Adrenal gland (tissue), 12 donors: ENCODE measurements around the gene RBM19. TPM values are rescaled to one million over a fixed set of nuclear protein-coding genes. Genes with fewer than 3 reads are reported as not detected.

Source experiments
- DNase-seq, 7 donors: peaks; one replicate each; pipeline ENCODE4 v3.0.0-alpha.2; 2019 to 2020
- H3K27ac ChIP-seq, 5 donors: fragments of 200-600 bp; sonication (generic) in 4 of 5; 1 replicate in 3 of 5; 2 replicates in 2 of 5; pipeline versions ENCODE4 v1.5.1 to v1.8.0; 2016 to 2020; ENCODE audit warnings: mild to moderate bottlenecking in 1 of 5
- H3K27me3 ChIP-seq: fragments of 200-600 bp; 2 replicates; pipeline ENCODE4 v1.8.0; 2021
- H3K36me3 ChIP-seq, 2 donors: fragments of 200-600 bp; replicated peaks in 1 of 2; 1 replicate in 1 of 2; 2 replicates in 1 of 2; pipeline versions ENCODE4 v1.5.1 to v1.8.0; 2018 to 2022
- H3K4me1 ChIP-seq, 2 donors: fragments of 200-600 bp; replicated peaks in 1 of 2; 1 replicate in 1 of 2; 2 replicates in 1 of 2; pipeline versions ENCODE4 v1.5.1 to v1.8.0; 2018 to 2021
- H3K4me3 ChIP-seq, 4 donors: fragments of 200-600 bp; sonication (generic) in 3 of 4; one replicate each; pipeline ENCODE4 v1.5.1; 2016 to 2018
- H3K9me3 ChIP-seq, 3 donors: fragments of 200-600 bp; sonication (generic) in 1 of 3; replicated peaks in 1 of 3; 1 replicate in 2 of 3; 2 replicates in 1 of 3; pipeline versions ENCODE4 v1.5.1 to v1.8.0; 2016 to 2021
- POLR2A ChIP-seq, 2 donors: fragments of 450-650 bp; IDR thresholded peaks; one replicate each; pipeline ENCODE4 v1.6.1; 2017; ENCODE audit warnings: antibody characterized with exemption in 2 of 2, mild to moderate bottlenecking in 2 of 2, moderate library complexity in 1 of 2
- WGBS, 4 donors: extraction: QIAGEN DNeasy Blood & Tissue Kit in 2 of 4; methylation state at CpG; one replicate each; pipeline versions ENCODE4 v1.1.5 to v1.1.7; 2013 to 2017; 5-methylcytosine and 5-hydroxymethylcytosine counted together
- intact Hi-C, 2 donors: fragments of 100-400 bp; cut with DNase I; formaldehyde crosslinking; loops; one replicate each; pipeline versions ENCODE4 v1.14.1 to v1.15.0; 2022 to 2023
- polyA plus RNA-seq, 3 donors: library from polyadenylated mRNA; stranded (reverse); fragments of 200-250 nt in 2 of 3; fragments of 350-450 nt in 1 of 3; fragmentation: Illumina TruSeq in 1 of 3; extraction: RNeasy Lipid Tissue Mini Kit (QIAGEN cat#74804) in 1 of 3; gene quantifications; one replicate each; pipeline ENCODE4 v1.2.3, GENCODE V29; 2013 to 2014
- total RNA-seq, 9 donors: library from RNA; depleted of rRNA in 4 of 9; stranded (reverse); fragments of >200 nt in 4 of 9; fragments of 120-200 nt in 1 of 9; fragmentation: NEBNext Ultra II Directional in 1 of 9; extraction: Animal tissue kit (Norgen Biotek cat#: 25700) in 1 of 9; gene quantifications; one replicate each; pipeline versions ENCODE4 v1.1.0 to v1.2.4, GENCODE V29; 2013 to 2023
- TF ChIP-seq, protein P1 (sequence below), 6 experiments: fragments of 450-650 bp in 4 of 6; fragments of 200-600 bp in 2 of 6; sonication (generic) in 1 of 6; IDR thresholded peaks; 1 replicate in 5 of 6; 2 replicates in 1 of 6; pipeline versions ENCODE4 v1.5.1 to v1.8.0; 2016 to 2021; ENCODE audit warnings: antibody characterized with exemption in 6 of 6, mild to moderate bottlenecking in 2 of 6, moderate library complexity in 1 of 6
- donor health status: healthy with polysubstance abuse.
- donor health status: Bipolar disorder and iron deficiency.
- donor health status: DM: yes; HTN: yes; CAD: no.
- donor health status: DM: no; HTN: no; CAD: no.
- donor health status: DM: no; HTN: no; CAD: no.
- donor health status: DM: yes; HTN: yes; CAD: no.

The RBM19 gene
- total and polyA plus RNA-seq, 12 donors: 19.6 to 71.4 (median 33.1) TPM

DNA sequence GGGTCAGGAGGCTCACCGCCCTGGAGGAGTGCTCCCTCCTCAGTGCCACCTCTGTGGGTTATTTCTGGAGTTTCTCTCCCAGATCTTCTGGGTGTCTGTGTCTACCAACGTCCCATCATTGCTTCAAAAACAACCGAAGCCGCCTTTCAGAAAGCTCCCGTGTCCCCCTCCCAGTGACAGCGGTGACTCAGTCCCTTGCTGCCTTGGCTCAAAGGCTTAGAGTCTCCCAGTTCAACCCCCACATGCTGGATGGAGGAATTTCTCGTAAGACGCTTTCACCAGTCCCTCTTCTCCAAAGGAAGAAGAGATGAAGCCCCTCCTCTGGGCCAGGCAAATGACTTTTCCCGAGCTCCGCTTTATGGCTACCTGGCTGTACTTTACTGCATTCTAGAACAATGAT is 146.6 kb downstream of the RBM19 start:
- Histone ChIP-seq H3K4me1 (no peaks in the 10 kb centered on the region), H3K27me3 (no peaks in the 10 kb centered on the region), H3K4me3 (no peak overlapping the region), H3K27ac (no peak overlapping the region), H3K9me3 (no peaks in the 10 kb centered on the region), H3K36me3 (no peaks in the 10 kb centered on the region)
- DNase-seq: no peak
- TF ChIP-seq POLR2A (IDR thresholded peaks at IDR 0.05): no peak
- 86 to 95% (median 91%) methylated on average over 7 to 10 of the region's 10 CpGs for WGBS, 4 donors
- intact Hi-C loops: no loop called here

- Histone ChIP-seq H3K27ac (no peak overlapping the region), H3K4me3 (no peak overlapping the region), H3K4me1 (no peaks in the 10 kb centered on the region), H3K9me3 (no peaks in the 10 kb centered on the region), H3K27me3 (no peaks in the 10 kb centered on the region), H3K36me3 (no peaks in the 10 kb centered on the region)
- WGBS, 4 donors: 90 to 95% (median 93%) methylated on average over 9 to 10 of the region's 10 CpGs; no CpG with 5 or more reads in 1 of the 4 donors
- intact Hi-C loops: no loop called here
- DNase-seq: no peak
- TF ChIP-seq, protein P1, sequence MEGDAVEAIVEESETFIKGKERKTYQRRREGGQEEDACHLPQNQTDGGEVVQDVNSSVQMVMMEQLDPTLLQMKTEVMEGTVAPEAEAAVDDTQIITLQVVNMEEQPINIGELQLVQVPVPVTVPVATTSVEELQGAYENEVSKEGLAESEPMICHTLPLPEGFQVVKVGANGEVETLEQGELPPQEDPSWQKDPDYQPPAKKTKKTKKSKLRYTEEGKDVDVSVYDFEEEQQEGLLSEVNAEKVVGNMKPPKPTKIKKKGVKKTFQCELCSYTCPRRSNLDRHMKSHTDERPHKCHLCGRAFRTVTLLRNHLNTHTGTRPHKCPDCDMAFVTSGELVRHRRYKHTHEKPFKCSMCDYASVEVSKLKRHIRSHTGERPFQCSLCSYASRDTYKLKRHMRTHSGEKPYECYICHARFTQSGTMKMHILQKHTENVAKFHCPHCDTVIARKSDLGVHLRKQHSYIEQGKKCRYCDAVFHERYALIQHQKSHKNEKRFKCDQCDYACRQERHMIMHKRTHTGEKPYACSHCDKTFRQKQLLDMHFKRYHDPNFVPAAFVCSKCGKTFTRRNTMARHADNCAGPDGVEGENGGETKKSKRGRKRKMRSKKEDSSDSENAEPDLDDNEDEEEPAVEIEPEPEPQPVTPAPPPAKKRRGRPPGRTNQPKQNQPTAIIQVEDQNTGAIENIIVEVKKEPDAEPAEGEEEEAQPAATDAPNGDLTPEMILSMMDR (IDR thresholded peaks at IDR 0.05): no peak
- no peak for TF ChIP-seq POLR2A (IDR thresholded peaks at IDR 0.05)
Measured at GRCh38 chr12:113818833-113819232, 147.3 kb downstream of the RBM19 start.

DNA sequence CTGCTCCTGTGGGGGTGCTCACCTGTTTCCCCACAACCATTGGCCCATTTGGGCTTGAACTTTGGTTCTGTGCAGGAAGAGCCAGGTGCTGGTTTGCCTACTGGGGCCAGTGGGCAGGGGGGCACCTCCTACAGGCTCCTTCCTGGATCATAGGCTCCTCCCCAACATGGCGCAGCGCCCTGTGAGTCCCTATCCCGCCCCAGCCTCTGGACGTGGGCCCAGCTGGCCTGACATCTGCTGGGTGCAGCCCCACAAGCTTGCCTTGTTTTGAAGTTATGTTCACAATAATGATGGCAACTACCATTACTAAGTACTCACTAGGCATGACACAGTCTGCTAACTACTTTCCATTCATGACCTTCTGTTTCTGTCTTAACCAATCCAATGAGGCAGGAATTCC is 147.8 kb downstream of the RBM19 start:
- H3K27me3 ChIP-seq: no peaks in the 10 kb centered on the region
- H3K9me3 ChIP-seq: no peaks in the 10 kb centered on the region
- no peak overlapping the region for H3K27ac ChIP-seq
- no peak for TF ChIP-seq POLR2A (IDR thresholded peaks at IDR 0.05)
- TF ChIP-seq, protein P1 (IDR thresholded peaks at IDR 0.05): no peak
- intact Hi-C loops: no loop called here
- H3K4me3 ChIP-seq: no peak overlapping the region
- no peaks in the 10 kb centered on the region for H3K4me1 ChIP-seq
- 90 to 95% (median 92%) methylated on average over 4 of the region's 4 CpGs for WGBS, 4 donors
- no peak for DNase-seq
- H3K36me3 ChIP-seq: no peaks in the 10 kb centered on the region

DNA sequence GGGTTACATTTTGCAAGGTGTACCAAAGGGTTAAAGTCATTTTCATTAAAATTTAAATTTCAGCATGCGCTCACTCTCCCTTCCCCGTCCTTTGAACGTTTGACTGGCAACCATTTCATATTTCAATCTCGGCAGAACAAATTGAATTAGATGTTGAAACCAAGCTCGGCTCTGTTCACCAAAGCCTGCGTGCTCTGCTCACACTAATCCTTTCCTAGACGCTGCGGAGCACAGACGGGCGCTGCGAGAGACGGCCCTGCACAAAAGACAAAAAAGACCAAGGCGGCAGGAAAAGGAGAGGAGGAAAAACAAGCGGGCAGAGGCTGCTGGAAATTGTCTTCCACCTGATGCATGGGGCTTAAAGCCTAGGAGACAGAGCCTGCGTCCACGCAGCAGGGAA is 149.3 kb downstream of the RBM19 start:
- H3K27ac ChIP-seq: no peak overlapping the region
- intact Hi-C loops: no loop called here
- 76 to 85% (median 83%) methylated on average over 16 of the region's 16 CpGs for WGBS, 4 donors
- H3K36me3 ChIP-seq: no peaks in the 10 kb centered on the region
- no peaks in the 10 kb centered on the region for H3K9me3 ChIP-seq
- DNase-seq: no peak
- H3K4me3 ChIP-seq: no peak overlapping the region
- H3K27me3 ChIP-seq: no peaks in the 10 kb centered on the region
- H3K4me1 ChIP-seq: no peaks in the 10 kb centered on the region
- TF ChIP-seq, protein P1 (IDR thresholded peaks at IDR 0.05): no peak
- no peak for TF ChIP-seq POLR2A (IDR thresholded peaks at IDR 0.05)

DNA sequence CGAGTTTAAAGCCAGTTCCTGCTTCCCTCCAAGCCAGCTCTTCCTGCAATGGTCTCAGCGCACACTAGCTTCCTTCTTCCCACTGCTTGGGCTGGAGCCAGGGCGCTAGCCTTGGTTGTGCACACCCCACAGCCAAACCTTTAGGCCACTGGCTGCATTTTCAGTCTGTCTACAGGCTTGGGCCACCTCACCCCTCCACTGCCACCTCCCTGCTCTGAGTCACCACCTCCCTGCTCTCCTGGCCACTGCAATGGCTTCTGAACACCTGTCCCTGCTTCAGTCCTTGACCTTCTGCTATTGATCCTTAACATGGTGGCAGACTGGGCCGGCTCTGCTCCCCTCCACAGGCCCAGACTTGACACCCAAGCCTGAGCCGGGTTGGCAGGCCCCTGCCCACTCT is 151.1 kb downstream of the RBM19 start:
- no peak for TF ChIP-seq POLR2A (IDR thresholded peaks at IDR 0.05)
- intact Hi-C loops: no loop called here

More for the DNA sequence above, 151.1 kb downstream of the RBM19 start:
- 71 to 84% (median 79%) methylated on average over 5 of the region's 5 CpGs for WGBS, 4 donors
- Histone ChIP-seq H3K27ac (no peak overlapping the region), H3K27me3 (no peaks in the 10 kb centered on the region), H3K4me3 (no peak overlapping the region), H3K36me3 (no peaks in the 10 kb centered on the region), H3K4me1 (no peaks in the 10 kb centered on the region), H3K9me3 (no peaks in the 10 kb centered on the region)
- peak in 1 of 7 donors; percentile 16 for DNase-seq
